Medulla oblongata (tissue), 1 donor: ENCODE measurements around the gene MNS1.
A peak's percentile ranks its signal among the peaks of the same experiment; 100 is the strongest.
"Not testable (repeated sequence)": the region's sequence is repeated elsewhere in the genome, so short reads cannot be mapped to it uniquely, and the experiment has no call there.

Experiments
- DNase-seq: peaks from one replicate; pipeline ENCODE4 v3.0.0-alpha.2; 2015; ENCODE audit errors: extremely low spot score

Gene MNS1

GRCh38 chr15:56464893-56465520, at the start of gene MNS1:
TSS of gene MNS1 (minus strand) at chr15:56465137. CDS start at chr15:56464972, 165 bp downstream.
- DNase-seq: peak; percentile 97

GRCh38 chr15:56496635-56497034, 31.7 kb upstream of the MNS1 start:
- peak; percentile 80 for DNase-seq

- DNase-seq: no peak
These were observed 30.6 kb upstream of the MNS1 start for GRCh38 chr15:56495533-56495932.

GRCh38 chr15:56495053-56495452, 30.1 kb upstream of the MNS1 start:
- DNase-seq: no peak

GRCh38 chr15:56492791-56493555, 28.0 kb upstream of the MNS1 start:
- no peak for DNase-seq

GRCh38 chr15:56492236-56492635, 27.3 kb upstream of the MNS1 start:
- DNase-seq: no peak

- peak; percentile 84 for DNase-seq
These were observed 26.3 kb upstream of the MNS1 start for GRCh38 chr15:56491110-56491722.

GRCh38 chr15:56490461-56490860, 25.5 kb upstream of the MNS1 start:
- DNase-seq: no peak

GRCh38 chr15:56486206-56486605, 21.3 kb upstream of the MNS1 start:
- not testable (repeated sequence) for DNase-seq

- DNase-seq: not testable (repeated sequence)
These were observed 20.5 kb upstream of the MNS1 start for GRCh38 chr15:56485426-56485825.

GRCh38 chr15:56484287-56484686, 19.4 kb upstream of the MNS1 start:
- no peak for DNase-seq

- DNase-seq: no peak
These were observed 10.4 kb upstream of the MNS1 start for GRCh38 chr15:56475351-56475750.

- no peak for DNase-seq
These were observed 8.1 kb upstream of the MNS1 start for GRCh38 chr15:56473017-56473416.

- DNase-seq: no peak
These were observed 7.3 kb upstream of the MNS1 start for GRCh38 chr15:56472278-56472677.

GRCh38 chr15:56471440-56472069, 6.6 kb upstream of the MNS1 start:
- no peak for DNase-seq

- DNase-seq: peak; percentile 42
These were observed 4.5 kb upstream of the MNS1 start for GRCh38 chr15:56469483-56469882.

- DNase-seq: peak; percentile 59
These were observed 3.5 kb upstream of the MNS1 start for GRCh38 chr15:56468401-56468800.

- DNase-seq: no peak
These were observed 2.7 kb upstream of the MNS1 start for GRCh38 chr15:56467616-56468015.

GRCh38 chr15:56460947-56461346, 4.0 kb downstream of the MNS1 start:
- DNase-seq: no peak

GRCh38 chr15:56460071-56460470, 4.9 kb downstream of the MNS1 start:
- no peak for DNase-seq

- no peak for DNase-seq
These were observed 5.8 kb downstream of the MNS1 start for GRCh38 chr15:56459096-56459495.

GRCh38 chr15:56456229-56456628, 8.7 kb downstream of the MNS1 start:
- DNase-seq: no peak
